IPS-20b (cell line): ENCODE results near the gene SPTBN1.
"Not testable (repeated sequence)": the region's sequence is repeated elsewhere in the genome, so short reads cannot be mapped to it uniquely, and the experiment has no call there.

Source experiments
- H3K27ac ChIP-seq: one replicate; pipeline ENCODE4 v1.5.1; 2013; ENCODE audit warnings: low read length
- H3K27me3 ChIP-seq: 2 replicates; pipeline ENCODE4 v1.6.1; 2013; ENCODE audit warnings: mild to moderate bottlenecking, low read length, inconsistent platforms; ENCODE audit not compliant: insufficient read depth
- H3K36me3 ChIP-seq: 2 replicates; pipeline ENCODE4 v1.6.1; 2013; ENCODE audit warnings: low read depth, mild to moderate bottlenecking, inconsistent platforms, low read length, moderate library complexity; ENCODE audit not compliant: insufficient read depth
- H3K4me1 ChIP-seq: 2 replicates; pipeline ENCODE4 v1.6.1; 2013; ENCODE audit warnings: mild to moderate bottlenecking, control low read depth, inconsistent platforms, low read length, moderate library complexity; ENCODE audit not compliant: insufficient read depth
- H3K4me3 ChIP-seq: 2 replicates; pipeline ENCODE4 v1.5.1; 2013; ENCODE audit warnings: mild to moderate bottlenecking, low read length, inconsistent platforms
- H3K9ac ChIP-seq: 2 replicates; pipeline ENCODE4 v1.6.1; 2013; ENCODE audit warnings: low read depth, mild to moderate bottlenecking, inconsistent platforms, low read length, moderate library complexity
- H3K9me3 ChIP-seq: 2 replicates; pipeline ENCODE4 v1.6.1; 2013; ENCODE audit warnings: mild to moderate bottlenecking, low read depth, low read length, inconsistent platforms; ENCODE audit not compliant: insufficient read depth

Gene SPTBN1

DNA sequence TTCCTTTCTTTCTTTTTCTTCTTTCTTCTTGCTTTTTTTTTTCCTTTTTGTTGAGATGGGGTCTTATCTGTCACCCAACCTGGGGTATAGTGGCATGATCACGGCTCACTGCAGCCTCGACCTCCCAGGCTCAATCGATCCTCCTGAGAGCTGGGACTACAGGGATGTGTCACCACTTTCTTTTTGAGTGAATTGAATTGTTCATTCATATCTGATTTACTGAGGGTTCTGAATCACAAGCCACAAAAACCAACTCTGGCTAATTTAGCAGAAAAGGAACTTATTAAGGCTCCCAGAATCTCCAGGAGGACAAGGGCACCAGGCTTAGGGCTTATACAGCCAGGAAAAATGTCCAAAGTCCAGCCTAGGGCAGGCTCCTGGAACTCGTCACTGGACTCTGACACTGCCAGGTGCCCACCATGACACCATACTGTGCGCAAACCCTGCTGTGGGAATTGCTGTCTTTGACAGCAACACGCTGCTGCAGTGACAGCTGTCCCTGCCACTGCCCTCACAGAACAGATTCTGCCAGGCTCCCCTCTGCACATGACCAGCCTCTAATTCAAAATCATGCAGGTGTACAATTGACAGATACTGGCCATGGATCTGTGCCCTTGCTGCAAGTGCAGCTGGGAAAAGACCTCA is 224.4 kb downstream of the SPTBN1 start:
- H3K9ac ChIP-seq = no peak overlapping the region
- no peaks in the 10 kb centered on the region for H3K9me3 ChIP-seq
- H3K27me3 ChIP-seq = no peaks in the 10 kb centered on the region

DNA sequence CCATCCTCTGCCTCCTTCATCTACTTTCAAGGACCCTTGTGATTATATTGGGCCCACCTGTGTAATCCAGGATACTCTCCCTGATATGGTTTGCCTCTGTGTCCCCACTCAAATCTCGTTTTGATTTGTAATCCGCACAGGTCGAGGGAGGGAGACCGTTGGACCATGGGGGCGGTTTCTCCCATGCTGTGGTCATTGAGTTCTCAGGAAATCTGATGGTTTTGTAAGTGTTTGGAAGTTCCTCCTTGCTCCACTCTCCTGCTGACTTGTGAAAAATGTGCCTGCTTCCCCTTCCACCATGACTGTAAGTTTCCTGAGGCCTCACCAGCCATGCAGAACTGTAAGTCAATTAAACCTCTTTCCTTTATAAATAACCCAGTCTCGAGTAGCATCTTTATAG is 225.3 kb downstream of the SPTBN1 start:
- no peaks in the 10 kb centered on the region for H3K36me3 ChIP-seq
- no peak overlapping the region for H3K27ac ChIP-seq
- H3K9ac ChIP-seq = no peak overlapping the region
- H3K9me3 ChIP-seq = no peaks in the 10 kb centered on the region
- no peaks in the 10 kb centered on the region for H3K4me1 ChIP-seq
- H3K27me3 ChIP-seq = no peaks in the 10 kb centered on the region
- H3K4me3 ChIP-seq = no peak overlapping the region

More for the DNA sequence above, 224.4 kb downstream of the SPTBN1 start:
- H3K4me3 ChIP-seq = no peak overlapping the region
- no peaks in the 10 kb centered on the region for H3K4me1 ChIP-seq
- H3K27ac ChIP-seq = no peak overlapping the region
- H3K36me3 ChIP-seq = no peaks in the 10 kb centered on the region

DNA sequence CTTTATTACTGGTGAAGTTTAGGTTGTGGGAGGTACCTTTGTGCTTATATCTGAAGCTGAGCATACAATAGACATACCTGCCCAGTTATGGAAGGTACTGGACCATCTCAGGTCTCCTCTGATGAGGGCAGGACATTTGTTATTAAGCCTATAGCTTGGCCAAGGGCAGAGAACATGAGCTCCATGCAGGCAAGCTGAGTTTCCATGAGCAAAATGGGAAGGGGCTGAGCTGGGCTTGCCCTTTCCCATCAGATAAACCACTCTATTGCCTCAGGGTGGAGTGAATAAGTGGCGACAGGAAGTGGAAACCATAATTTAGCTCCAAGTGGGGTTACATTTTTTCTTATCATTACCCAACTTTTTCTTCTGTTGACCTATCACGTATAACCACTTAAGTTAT is 227.5 kb downstream of the SPTBN1 start:
- Histone ChIP-seq H3K4me3 (no peak overlapping the region), H3K9me3 (no peaks in the 10 kb centered on the region), H3K9ac (no peak overlapping the region), H3K27me3 (no peaks in the 10 kb centered on the region), H3K4me1 (no peaks in the 10 kb centered on the region), H3K36me3 (no peaks in the 10 kb centered on the region), H3K27ac (no peak overlapping the region)

DNA sequence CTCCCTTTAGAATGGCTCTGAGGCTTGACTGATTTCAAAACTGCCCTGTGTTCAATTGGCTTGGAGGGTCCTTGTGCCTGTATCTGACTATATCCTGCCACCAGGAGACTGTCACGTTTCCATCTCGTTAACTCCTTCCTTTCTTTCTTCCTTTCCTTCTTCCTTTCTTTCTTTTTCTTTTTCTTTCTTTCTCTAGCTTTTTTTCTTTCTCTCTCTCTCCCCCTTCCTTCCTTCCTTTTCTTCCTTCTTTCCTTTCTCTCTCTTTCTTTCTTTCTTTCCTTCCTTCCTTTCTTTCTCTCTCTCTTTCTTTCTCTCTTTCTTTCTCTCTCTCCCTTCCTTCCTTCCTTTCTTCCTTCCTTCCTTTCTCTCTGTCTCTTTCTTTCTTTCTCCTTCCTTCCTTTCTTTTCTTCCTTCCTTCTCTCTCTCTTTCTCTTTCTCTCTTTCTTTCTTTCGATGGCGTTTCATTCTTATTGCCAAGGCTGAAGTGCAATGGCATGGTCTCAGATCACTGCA is 229.2 kb downstream of the SPTBN1 start:
- Histone ChIP-seq H3K9ac (no peak overlapping the region), H3K36me3 (no peaks in the 10 kb centered on the region), H3K27me3 (no peaks in the 10 kb centered on the region), H3K27ac (no peak overlapping the region), H3K4me3 (no peak overlapping the region), H3K9me3 (no peaks in the 10 kb centered on the region), H3K4me1 (no peaks in the 10 kb centered on the region)

DNA sequence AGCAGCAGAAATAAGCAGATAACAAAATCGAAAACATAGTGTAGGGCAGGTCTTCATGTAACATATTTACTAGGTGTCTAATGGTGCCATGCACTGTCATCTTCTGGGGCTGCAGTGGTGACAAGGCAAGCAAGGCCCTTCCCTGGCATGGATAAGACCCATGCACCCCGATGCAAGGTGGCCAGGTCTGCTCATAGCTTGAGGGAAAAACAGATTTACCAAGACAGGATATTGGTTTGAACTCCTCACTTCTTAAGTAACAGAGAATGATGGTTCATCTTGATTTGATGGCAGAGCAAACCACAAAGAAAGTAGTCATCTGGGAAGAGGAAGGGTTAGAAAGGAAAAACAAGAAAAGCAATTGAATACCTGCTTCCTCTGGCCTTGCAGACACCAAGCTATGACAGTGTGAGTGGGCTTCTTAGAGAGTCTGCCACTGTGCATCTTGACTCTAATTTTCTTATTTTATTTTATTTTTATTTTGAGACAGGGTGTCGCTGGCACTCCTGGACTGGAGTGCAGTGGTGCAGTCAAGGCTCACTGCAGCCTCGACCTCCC is 231.5 kb downstream of the SPTBN1 start:
- Histone ChIP-seq H3K4me3 (no peak overlapping the region), H3K27me3 (no peaks in the 10 kb centered on the region), H3K9ac (no peak overlapping the region), H3K27ac (no peak overlapping the region), H3K36me3 (no peaks in the 10 kb centered on the region), H3K9me3 (no peaks in the 10 kb centered on the region), H3K4me1 (no peaks in the 10 kb centered on the region)

DNA sequence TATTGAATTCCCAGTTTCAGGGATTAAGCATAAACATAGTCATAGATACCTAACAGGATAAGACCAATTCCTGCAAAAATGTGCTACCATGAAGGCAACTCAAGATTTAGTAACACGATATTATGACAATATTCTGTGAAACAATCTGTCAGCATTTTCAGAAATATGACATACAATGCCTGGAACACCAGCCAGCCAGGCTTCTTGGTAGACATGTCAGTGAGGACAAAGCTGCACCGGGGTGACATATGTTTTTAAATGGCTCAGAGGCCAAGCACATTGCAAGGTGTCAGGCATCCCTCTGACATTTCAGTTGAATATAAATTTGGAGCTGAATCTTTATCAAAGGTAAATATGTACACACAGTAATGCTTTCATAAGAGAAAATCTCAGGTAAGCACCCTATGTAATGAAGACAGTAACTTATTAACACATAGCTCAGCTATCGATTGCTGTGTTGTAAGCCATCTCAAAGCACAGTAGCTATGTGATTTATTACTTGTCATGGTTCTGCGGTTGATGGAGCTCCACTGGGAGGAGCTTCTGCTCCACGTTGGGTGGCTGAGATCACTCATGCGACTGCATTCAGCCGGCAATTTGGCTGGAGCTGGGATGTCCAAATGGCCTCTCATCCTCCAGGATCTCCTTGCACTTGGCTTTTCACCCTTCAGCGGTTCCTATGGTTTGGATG is 235.5 kb downstream of the SPTBN1 start:
- H3K9ac ChIP-seq = no peak overlapping the region

DNA sequence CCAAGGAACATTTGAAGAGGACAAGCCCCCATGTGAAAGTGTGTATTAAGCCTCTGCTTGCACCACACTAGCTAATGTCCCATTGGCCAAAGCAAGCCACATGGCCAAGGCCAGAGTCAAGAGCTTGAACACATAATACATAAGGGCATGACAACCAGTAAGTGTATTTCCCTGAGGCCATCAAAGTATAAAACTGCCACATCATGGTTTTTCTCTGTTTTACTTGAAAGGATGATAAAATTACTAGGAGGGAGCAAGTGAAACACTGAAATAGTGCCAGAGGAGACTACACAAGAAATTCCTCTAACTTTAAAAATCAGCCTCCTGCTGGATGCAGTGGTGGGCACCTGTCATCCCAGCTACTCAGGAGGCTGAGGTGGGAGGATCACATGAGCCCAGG is 236.4 kb downstream of the SPTBN1 start:
- Histone ChIP-seq H3K36me3 (no peaks in the 10 kb centered on the region), H3K9me3 (no peaks in the 10 kb centered on the region), H3K4me1 (no peaks in the 10 kb centered on the region), H3K9ac (no peak overlapping the region), H3K27me3 (no peaks in the 10 kb centered on the region), H3K4me3 (no peak overlapping the region), H3K27ac (no peak overlapping the region)

More for the DNA sequence above, 235.5 kb downstream of the SPTBN1 start:
- Histone ChIP-seq H3K9me3 (no peaks in the 10 kb centered on the region), H3K4me3 (no peak overlapping the region), H3K27ac (no peak overlapping the region), H3K36me3 (no peaks in the 10 kb centered on the region), H3K4me1 (no peaks in the 10 kb centered on the region), H3K27me3 (no peaks in the 10 kb centered on the region)

DNA sequence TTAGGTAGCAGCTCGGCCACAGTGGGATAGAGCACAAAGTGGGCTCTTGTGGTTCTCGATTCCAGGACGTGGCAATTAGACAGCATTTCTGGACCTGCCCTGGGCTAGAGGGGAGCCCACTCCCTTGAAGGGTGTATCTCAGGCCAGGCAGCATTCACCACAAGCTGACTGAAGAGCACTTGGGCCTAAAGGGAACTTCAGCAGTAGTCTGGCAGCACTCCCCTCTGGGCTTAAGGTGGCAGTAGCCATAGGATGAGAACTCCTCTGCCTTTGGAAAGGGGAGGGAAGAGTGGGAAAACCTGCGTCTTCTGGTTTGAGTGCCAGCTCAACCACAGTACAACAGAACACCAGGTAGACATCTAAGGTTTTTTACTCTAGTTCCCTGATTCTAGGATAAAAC is 239.3 kb downstream of the SPTBN1 start:
- no peaks in the 10 kb centered on the region for H3K27me3 ChIP-seq
- H3K4me1 ChIP-seq = no peaks in the 10 kb centered on the region
- H3K4me3 ChIP-seq = no peak overlapping the region
- no peaks in the 10 kb centered on the region for H3K9me3 ChIP-seq
- H3K27ac ChIP-seq = no peak overlapping the region
- no peaks in the 10 kb centered on the region for H3K36me3 ChIP-seq
- no peak overlapping the region for H3K9ac ChIP-seq

DNA sequence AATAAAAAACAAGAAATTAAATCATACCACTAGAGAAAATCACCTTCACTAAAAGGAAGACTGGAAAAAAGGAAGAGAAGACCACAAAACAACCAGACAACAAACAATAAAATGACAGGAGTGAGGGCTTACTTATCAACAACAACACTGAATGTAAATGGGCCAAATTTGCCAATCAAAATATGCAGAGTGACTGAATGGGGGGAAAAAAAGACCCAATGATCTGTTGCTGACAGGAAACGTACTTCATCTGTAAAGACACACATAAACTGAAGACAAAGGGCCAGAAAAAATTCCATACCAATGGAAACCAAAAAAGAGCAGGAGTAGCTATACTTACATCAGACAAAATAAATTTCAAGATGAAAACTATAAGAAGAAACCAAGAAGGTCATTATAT is 241.8 kb downstream of the SPTBN1 start:
- H3K36me3 ChIP-seq = no peaks in the 10 kb centered on the region
- no peaks in the 10 kb centered on the region for H3K4me1 ChIP-seq
- no peak overlapping the region for H3K27ac ChIP-seq
- H3K4me3 ChIP-seq = no peak overlapping the region
- H3K27me3 ChIP-seq = no peaks in the 10 kb centered on the region
- H3K9ac ChIP-seq = no peak overlapping the region
- H3K9me3 ChIP-seq = no peaks in the 10 kb centered on the region

DNA sequence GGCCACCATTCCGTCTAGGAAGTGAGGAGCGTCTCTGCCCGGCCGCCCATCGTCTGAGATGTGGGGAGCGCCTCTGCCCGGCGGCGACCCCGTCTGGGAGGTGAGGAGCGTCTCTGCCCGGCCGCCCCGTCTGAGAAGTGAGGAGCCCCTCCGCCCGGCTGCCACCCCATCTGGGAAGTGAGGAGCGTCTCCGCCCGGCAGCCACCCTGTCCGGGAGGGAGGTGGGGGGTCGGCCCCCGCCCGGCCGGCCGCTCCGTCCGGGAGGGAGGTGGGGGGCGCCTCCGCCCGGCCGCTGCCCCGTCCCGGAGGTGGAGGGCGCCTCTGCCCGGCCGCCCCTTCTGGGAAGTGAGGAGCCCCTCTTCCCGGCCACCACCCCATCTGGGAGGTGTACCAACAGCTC is 242.8 kb downstream of the SPTBN1 start:
- H3K4me3 ChIP-seq, H3K27me3 ChIP-seq, H3K36me3 ChIP-seq, H3K9me3 ChIP-seq, H3K27ac ChIP-seq, H3K4me1 ChIP-seq, H3K9ac ChIP-seq: not testable (repeated sequence)

DNA sequence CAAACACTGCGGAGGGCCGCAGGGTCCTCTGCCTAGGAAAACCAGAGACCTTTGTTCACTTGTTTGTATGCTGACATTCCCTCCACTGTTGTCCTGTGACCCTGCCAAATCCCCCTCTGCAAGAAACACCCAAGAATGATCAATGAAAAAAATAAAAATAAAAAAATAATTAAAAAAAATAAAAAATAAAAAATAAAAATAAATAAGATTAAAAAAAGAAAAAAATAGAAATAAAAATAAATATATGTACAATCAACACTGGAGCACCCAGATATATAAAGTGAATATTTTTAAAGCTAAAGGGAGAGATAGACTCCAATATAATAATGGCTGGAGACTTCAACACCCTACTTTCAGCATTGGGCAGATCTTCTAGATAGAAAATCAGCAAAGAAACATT is 243.5 kb downstream of the SPTBN1 start:
- Histone ChIP-seq H3K9me3 (no peaks in the 10 kb centered on the region), H3K4me3 (no peak overlapping the region), H3K9ac (no peak overlapping the region), H3K27me3 (no peaks in the 10 kb centered on the region), H3K4me1 (no peaks in the 10 kb centered on the region), H3K27ac (no peak overlapping the region), H3K36me3 (no peaks in the 10 kb centered on the region)

DNA sequence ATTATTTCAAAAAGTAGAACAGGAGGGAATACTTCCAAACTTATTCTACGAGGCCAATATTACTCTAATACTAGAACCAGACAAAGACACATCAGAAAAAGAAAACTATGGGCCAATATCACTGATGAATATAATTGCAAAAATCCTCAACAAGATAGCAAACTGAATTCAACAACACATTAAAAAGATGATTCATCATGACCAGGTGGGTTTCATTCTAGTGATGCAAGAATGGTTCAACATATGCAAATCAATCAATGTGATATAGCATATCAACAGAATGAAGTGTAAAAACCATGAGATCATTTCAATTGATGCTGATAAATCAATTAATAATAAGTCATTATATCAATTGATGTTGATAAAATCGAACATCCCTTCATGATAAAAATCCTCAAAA is 244.9 kb downstream of the SPTBN1 start:
- Histone ChIP-seq H3K36me3 (no peaks in the 10 kb centered on the region), H3K27me3 (no peaks in the 10 kb centered on the region), H3K9me3 (no peaks in the 10 kb centered on the region), H3K4me1 (no peaks in the 10 kb centered on the region), H3K27ac (no peak overlapping the region), H3K4me3 (no peak overlapping the region), H3K9ac (no peak overlapping the region)
